SK-N-SH treated with all-trans-retinoic acid at 6 μM for 48 hours (cell line): ENCODE results near the gene PI16.

Source experiments
- ATAC-seq: fragments of 200-7000 bp; cut with Tn5 transposase; 3 replicates; pipeline ENCODE4 v1.9.1; 2020; ENCODE audit warnings: mild to moderate bottlenecking, moderate library complexity
- ARNTL ChIP-seq: fragments of 450-650 bp; formaldehyde crosslinking; IDR thresholded peaks from 2 replicates; pipeline ENCODE4 v1.5.0; 2020; ENCODE audit warnings: low read depth, mild to moderate bottlenecking, moderate library complexity, borderline replicate concordance
- BACH2 ChIP-seq: fragments of 250-450 bp; sonication (Bioruptor Pico); IDR thresholded peaks from 2 replicates; pipeline ENCODE4 v1.9.0; 2021; ENCODE audit warnings: mild to moderate bottlenecking, borderline replicate concordance
- CSDC2 ChIP-seq: fragments of 250-450 bp; sonication (Bioruptor Pico); IDR thresholded peaks from 2 replicates; pipeline ENCODE4 v1.5.0; 2020; ENCODE audit warnings: mild to moderate bottlenecking, moderate library complexity
- ESRRG ChIP-seq: fragments of 250-450 bp; sonication (Bioruptor Pico); IDR thresholded peaks from 2 replicates; pipeline ENCODE4 v1.6.1; 2021; ENCODE audit warnings: mild to moderate bottlenecking
- GLIS3 ChIP-seq: fragments of 250-450 bp; sonication (Bioruptor Pico); IDR thresholded peaks from 2 replicates; pipeline ENCODE4 v1.5.0; 2020; ENCODE audit warnings: mild to moderate bottlenecking, moderate library complexity
- ISL1 ChIP-seq: fragments of 250-450 bp; sonication (Bioruptor Pico); IDR thresholded peaks from 2 replicates; pipeline ENCODE4 v2.1.2; 2022; ENCODE audit warnings: mild to moderate bottlenecking, moderate library complexity
- OSR1 ChIP-seq: fragments of 250-450 bp; sonication (Bioruptor Pico); IDR thresholded peaks from 2 replicates; pipeline ENCODE4 v1.8.0; 2022; ENCODE audit warnings: moderate library complexity, mild to moderate bottlenecking, inconsistent platforms
- PPARA ChIP-seq: fragments of 250-450 bp; sonication (Bioruptor Pico); IDR thresholded peaks from 2 replicates; pipeline ENCODE4 v1.5.0; 2020; ENCODE audit warnings: mild to moderate bottlenecking, borderline replicate concordance
- SNAI2 ChIP-seq: fragments of 250-450 bp; sonication (Bioruptor Pico); IDR thresholded peaks from 2 replicates; pipeline ENCODE4 v1.5.0; 2020; ENCODE audit warnings: mild to moderate bottlenecking, moderate library complexity
- TCF4 ChIP-seq: fragments of 250-450 bp; sonication (Bioruptor Pico); IDR thresholded peaks from 2 replicates; pipeline ENCODE4 v1.8.0; 2021; ENCODE audit warnings: mild to moderate bottlenecking, moderate library complexity, borderline replicate concordance
- TOX ChIP-seq: fragments of 250-450 bp; sonication (Bioruptor Pico); IDR thresholded peaks from 2 replicates; pipeline ENCODE4 v1.8.0; 2021; ENCODE audit warnings: mild to moderate bottlenecking, moderate library complexity, borderline replicate concordance
- ZC3H10 ChIP-seq: fragments of 250-450 bp; sonication (Bioruptor Pico); IDR thresholded peaks from 2 replicates; pipeline ENCODE4 v1.5.1; 2021; ENCODE audit warnings: mild to moderate bottlenecking, moderate library complexity
- ZFP3 ChIP-seq: fragments of 250-450 bp; sonication (Bioruptor Pico); IDR thresholded peaks from 2 replicates; pipeline ENCODE4 v1.5.0; 2020; ENCODE audit warnings: mild to moderate bottlenecking, moderate library complexity
- ZFP30 ChIP-seq: fragments of 450-650 bp; formaldehyde crosslinking; IDR thresholded peaks from 2 replicates; pipeline ENCODE4 v1.5.0; 2022; ENCODE audit warnings: mild to moderate bottlenecking, moderate library complexity
- ZNF565 ChIP-seq: fragments of 450-650 bp; formaldehyde crosslinking; conservative IDR thresholded peaks from 2 replicates; pipeline ENCODE4 v1.5.0; 2020; ENCODE audit warnings: low read depth, mild to moderate bottlenecking, moderate library complexity
- ZNF70 ChIP-seq: fragments of 450-650 bp; formaldehyde crosslinking; IDR thresholded peaks from 2 replicates; pipeline ENCODE4 v1.5.0; 2020; ENCODE audit warnings: mild to moderate bottlenecking, moderate library complexity
- ZNF8 ChIP-seq: fragments of 450-650 bp; formaldehyde crosslinking; IDR thresholded peaks from 2 replicates; pipeline ENCODE4 v1.5.0; 2020; ENCODE audit warnings: mild to moderate bottlenecking, moderate library complexity
- TF ChIP-seq, protein P1 (sequence below): fragments of 250-450 bp; sonication (Bioruptor Pico); IDR thresholded peaks from 2 replicates; pipeline ENCODE4 v1.8.0; 2021; ENCODE audit warnings: low read depth, mild to moderate bottlenecking, moderate library complexity, borderline replicate concordance
- TF ChIP-seq, protein P2 (sequence below): fragments of 250-450 bp; sonication (Bioruptor Pico); IDR thresholded peaks from 2 replicates; pipeline ENCODE4 v1.5.1; 2020; ENCODE audit warnings: low read depth, mild to moderate bottlenecking, moderate library complexity
- TF ChIP-seq, protein P3 (sequence below): fragments of 250-450 bp; sonication (Bioruptor Pico); IDR thresholded peaks from 2 replicates; pipeline ENCODE4 v1.8.0; 2020; ENCODE audit warnings: mild to moderate bottlenecking, moderate library complexity, borderline replicate concordance
- TF ChIP-seq, protein P4 (sequence below): fragments of 250-450 bp; sonication (Bioruptor Pico); IDR thresholded peaks from 2 replicates; pipeline ENCODE4 v1.5.1; 2021; ENCODE audit warnings: mild to moderate bottlenecking, moderate library complexity

The PI16 gene

DNA sequence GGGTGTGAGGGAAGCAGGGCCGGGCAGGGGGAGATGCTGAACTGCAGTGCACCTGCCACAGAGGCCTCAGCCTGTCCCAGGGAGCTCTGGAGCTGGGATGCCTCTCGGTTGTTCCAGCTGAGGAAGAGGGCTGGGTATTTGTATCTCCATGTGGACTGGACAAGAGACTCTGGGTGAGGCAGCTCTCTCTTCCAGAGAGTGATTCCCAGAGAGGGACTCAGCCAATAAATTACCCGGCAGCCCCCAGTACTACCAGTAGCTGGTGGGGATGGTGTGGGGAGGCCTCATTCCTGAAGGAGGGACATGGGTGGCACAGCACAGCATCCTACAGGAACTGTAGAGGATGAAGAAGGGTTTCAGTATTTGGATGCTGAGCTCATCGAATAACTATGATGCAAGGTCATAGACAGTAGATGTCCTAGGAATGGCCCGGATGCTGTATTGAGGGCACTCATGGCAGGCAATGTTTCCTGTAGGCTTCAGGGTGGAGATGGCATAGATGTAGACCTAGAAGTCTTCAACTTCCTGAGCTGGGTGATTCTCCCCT, 52.3 kb downstream of the PI16 start:
- TF ChIP-seq BACH2 (CRISPR knock-in tag) (no peak), ZNF8 (CRISPR knock-in tag) (no peak), ZFP3 (no peak), OSR1 (CRISPR knock-in tag) (no peak), SNAI2 (CRISPR knock-in tag) (no peak), ISL1 (CRISPR knock-in tag) (no peak), TCF4 (CRISPR knock-in tag) (no peak)
- TF ChIP-seq, protein P1, sequence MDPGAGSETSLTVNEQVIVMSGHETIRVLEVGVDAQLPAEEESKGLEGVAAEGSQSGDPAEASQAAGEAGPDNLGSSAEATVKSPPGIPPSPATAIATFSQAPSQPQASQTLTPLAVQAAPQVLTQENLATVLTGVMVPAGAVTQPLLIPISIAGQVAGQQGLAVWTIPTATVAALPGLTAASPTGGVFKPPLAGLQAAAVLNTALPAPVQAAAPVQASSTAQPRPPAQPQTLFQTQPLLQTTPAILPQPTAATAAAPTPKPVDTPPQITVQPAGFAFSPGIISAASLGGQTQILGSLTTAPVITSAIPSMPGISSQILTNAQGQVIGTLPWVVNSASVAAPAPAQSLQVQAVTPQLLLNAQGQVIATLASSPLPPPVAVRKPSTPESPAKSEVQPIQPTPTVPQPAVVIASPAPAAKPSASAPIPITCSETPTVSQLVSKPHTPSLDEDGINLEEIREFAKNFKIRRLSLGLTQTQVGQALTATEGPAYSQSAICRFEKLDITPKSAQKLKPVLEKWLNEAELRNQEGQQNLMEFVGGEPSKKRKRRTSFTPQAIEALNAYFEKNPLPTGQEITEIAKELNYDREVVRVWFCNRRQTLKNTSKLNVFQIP (CRISPR knock-in tag) = no peak
- TF ChIP-seq, protein P2, sequence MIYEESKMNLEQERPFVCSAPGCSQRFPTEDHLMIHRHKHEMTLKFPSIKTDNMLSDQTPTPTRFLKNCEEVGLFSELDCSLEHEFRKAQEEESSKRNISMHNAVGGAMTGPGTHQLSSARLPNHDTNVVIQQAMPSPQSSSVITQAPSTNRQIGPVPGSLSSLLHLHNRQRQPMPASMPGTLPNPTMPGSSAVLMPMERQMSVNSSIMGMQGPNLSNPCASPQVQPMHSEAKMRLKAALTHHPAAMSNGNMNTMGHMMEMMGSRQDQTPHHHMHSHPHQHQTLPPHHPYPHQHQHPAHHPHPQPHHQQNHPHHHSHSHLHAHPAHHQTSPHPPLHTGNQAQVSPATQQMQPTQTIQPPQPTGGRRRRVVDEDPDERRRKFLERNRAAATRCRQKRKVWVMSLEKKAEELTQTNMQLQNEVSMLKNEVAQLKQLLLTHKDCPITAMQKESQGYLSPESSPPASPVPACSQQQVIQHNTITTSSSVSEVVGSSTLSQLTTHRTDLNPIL (CRISPR knock-in tag) = no peak
- peak; percentile 48; the same call in 2 of the 3 replicates for ATAC-seq

DNA sequence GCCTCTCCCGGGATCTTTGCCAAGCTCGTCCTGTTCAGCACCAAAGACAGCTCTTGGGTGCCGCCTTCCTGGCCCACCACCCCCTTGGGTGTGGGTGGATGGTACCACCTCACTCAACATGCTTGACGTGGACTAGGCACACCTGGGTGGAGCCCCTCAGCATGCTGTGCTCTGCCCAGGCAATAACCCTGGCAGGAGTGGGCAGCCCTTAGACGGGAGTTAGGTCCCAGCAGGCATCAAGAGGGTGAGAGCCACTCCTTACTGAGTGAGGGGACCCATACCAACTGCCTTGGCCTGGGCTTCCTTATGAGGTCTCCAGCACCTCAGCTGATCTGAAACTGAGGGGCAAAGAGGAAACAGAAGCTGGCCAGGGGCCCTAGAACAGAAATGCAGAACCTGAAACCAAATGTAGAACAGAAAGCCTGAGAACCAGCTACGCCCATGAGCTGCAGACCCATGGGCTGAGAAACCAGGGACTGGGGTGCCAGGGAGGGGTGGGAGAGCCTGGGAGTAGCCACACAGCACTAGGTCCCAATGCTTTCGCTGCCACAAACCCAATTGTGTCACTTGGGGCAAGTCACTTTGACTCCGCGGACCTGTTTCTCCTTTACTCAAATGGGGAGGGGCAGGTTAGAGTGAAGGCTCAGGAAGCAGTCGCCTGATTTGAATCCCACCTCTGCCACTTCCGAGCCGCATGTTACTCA, 53.0 kb downstream of the PI16 start:
- TF ChIP-seq ZNF8 (CRISPR knock-in tag) (no peak), ZFP3 (no peak), TOX (CRISPR knock-in tag) (no peak), SNAI2 (CRISPR knock-in tag) (no peak), ISL1 (CRISPR knock-in tag) (no peak), OSR1 (CRISPR knock-in tag) (no peak), TCF4 (CRISPR knock-in tag) (no peak), ZNF565 (CRISPR knock-in tag) (no peak), ARNTL (CRISPR knock-in tag) (no peak), GLIS3 (CRISPR knock-in tag) (no peak), BACH2 (CRISPR knock-in tag) (no peak), PPARA (no peak), ESRRG (CRISPR knock-in tag) (no peak)
- TF ChIP-seq, protein P3, sequence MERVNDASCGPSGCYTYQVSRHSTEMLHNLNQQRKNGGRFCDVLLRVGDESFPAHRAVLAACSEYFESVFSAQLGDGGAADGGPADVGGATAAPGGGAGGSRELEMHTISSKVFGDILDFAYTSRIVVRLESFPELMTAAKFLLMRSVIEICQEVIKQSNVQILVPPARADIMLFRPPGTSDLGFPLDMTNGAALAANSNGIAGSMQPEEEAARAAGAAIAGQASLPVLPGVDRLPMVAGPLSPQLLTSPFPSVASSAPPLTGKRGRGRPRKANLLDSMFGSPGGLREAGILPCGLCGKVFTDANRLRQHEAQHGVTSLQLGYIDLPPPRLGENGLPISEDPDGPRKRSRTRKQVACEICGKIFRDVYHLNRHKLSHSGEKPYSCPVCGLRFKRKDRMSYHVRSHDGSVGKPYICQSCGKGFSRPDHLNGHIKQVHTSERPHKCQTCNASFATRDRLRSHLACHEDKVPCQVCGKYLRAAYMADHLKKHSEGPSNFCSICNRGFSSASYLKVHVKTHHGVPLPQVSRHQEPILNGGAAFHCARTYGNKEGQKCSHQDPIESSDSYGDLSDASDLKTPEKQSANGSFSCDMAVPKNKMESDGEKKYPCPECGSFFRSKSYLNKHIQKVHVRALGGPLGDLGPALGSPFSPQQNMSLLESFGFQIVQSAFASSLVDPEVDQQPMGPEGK (CRISPR knock-in tag) = no peak
- TF ChIP-seq, protein P4, sequence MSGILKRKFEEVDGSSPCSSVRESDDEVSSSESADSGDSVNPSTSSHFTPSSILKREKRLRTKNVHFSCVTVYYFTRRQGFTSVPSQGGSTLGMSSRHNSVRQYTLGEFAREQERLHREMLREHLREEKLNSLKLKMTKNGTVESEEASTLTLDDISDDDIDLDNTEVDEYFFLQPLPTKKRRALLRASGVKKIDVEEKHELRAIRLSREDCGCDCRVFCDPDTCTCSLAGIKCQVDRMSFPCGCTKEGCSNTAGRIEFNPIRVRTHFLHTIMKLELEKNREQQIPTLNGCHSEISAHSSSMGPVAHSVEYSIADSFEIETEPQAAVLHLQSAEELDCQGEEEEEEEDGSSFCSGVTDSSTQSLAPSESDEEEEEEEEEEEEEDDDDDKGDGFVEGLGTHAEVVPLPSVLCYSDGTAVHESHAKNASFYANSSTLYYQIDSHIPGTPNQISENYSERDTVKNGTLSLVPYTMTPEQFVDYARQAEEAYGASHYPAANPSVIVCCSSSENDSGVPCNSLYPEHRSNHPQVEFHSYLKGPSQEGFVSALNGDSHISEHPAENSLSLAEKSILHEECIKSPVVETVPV (CRISPR knock-in tag) = no peak
- TF ChIP-seq, protein P2 (CRISPR knock-in tag) = no peak
- no peak for ATAC-seq

DNA sequence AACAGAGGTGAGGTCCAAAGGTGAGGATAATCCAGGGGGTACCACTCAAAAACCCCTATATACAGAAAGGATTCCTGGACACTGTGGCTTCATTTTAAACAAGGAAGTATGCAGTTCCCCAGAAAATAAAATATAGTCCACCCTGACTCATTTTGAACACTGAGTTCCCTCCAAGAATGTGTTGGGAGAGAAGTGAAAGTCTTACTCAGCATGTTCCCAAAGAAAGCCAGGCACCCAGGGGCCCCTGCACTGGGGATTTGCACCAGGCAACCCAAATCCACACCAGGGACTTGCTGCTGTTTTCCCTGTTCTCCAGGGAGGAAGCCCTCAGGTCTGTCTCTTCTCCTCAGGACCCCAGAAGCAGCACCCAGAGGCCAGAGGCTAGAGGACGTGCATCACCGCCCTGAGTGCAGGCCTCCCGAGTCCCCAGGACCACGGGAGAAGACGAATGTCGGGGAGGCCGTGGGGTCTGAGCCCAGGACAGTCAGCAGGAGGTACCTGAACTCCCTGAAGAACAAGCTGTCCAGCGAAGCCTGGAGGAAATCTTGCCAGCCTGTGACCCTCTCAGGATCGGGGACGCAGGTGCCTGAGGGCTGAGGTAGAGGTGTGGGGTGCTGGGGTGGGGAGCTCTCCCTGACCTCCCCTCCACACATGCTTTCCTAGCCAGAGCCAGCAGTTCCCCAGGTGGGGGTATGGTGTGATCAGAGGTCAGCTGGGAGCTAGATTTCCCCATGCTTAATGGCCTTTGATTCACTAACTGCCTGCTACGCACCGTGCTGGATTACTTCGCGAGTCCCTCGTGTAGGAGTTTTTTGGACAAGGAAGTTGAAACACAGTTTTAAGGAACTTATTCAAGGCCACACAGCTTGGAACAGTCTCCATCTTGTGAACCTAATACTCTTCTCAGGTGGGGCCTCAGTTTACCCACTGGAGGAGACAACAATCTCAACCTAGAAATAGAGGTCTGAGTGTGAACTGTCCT, 54.2 kb downstream of the PI16 start:
- ATAC-seq = no peak
- TF ChIP-seq, protein P4 (CRISPR knock-in tag) = no peak
- TF ChIP-seq ESRRG (CRISPR knock-in tag) (no peak), ZNF70 (no peak), ZC3H10 (CRISPR knock-in tag) (no peak), ARNTL (CRISPR knock-in tag) (no peak), ZFP3 (no peak), OSR1 (CRISPR knock-in tag) (no peak), CSDC2 (CRISPR knock-in tag) (no peak), ZNF565 (CRISPR knock-in tag) (no peak), ZFP30 (no peak), SNAI2 (CRISPR knock-in tag) (no peak)
- TF ChIP-seq, protein P3 (CRISPR knock-in tag) = no peak
